HuH-7.5 (cell line): ENCODE measurements around the gene ZNF280C.
"Not testable (repeated sequence)": the region's sequence is repeated elsewhere in the genome, so short reads cannot be mapped to it uniquely, and the experiment has no call there.

Experiments used
- DNase-seq: peaks from one replicate; pipeline ENCODE4 v3.0.0; 2011; ENCODE audit warnings: low spot score

The ZNF280C gene

GRCh38 chrX:130261296-130261893 lies 7.3 kb downstream of the ZNF280C start:
- no peak for DNase-seq

- no peak for DNase-seq
Observed at GRCh38 chrX:130260316-130260715, 8.4 kb downstream of the ZNF280C start.

DNA sequence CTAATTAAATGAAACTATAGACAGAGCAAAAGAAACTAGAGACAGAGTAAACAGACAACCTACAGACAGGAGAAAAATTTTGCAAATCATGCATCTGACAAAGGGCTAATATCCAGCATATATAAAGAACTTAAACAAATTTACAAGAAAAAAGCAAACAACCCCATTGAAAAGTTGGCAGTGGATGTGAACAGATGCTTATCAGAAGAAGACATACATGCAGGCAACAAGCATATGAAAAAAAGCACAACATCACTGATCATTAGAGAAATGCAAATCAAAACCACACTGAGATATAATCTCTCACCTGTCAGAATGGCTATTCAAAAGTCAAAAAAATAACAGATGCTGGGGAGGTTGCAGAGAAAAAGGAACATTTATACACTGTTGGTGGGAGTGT lies 14.8 kb downstream of the ZNF280C start:
- DNase-seq: no peak

GRCh38 chrX:130251671-130252070 lies 17.0 kb downstream of the ZNF280C start:
- DNase-seq: no peak

DNA sequence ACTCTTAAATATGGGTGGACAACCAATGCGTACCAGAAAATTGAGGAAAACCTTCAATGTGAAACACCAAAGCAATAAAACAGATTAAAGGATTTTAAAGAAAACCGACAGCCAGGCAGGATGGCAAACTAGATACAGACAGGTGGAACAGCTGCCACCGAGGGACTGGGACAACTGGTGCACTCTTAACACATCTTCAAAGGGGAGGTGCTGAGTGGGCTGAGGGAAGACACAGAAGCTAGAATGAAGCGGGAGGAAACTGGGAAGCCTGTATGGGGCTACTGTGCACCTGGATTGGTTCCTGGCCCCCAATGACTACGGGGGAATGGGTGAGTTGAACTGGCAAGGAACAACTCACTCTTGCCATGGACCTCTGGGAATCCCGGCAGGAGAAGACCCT lies 20.7 kb downstream of the ZNF280C start:
- DNase-seq: no peak

- DNase-seq: no peak
Observed at GRCh38 chrX:130246084-130246483, 22.6 kb downstream of the ZNF280C start.

- no peak for DNase-seq
Observed at GRCh38 chrX:130245441-130245840, 23.3 kb downstream of the ZNF280C start.

DNA sequence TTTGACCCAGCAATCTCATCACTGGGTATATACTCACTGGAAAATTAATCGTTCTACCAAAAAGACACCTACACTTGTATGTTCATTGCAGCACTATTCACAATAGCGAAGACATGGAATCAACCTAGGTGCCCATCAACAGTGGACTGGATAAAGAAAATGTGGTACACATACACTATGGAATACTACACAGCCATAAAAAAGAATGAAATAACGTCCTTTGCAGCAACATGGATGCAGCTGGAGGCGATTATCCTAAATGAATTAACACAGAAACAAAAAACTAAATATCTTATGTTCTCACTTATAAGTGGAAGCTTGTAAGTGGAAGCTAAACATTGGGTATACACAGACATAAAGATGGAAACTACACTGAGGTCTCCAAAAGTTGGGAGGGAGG lies 37.5 kb downstream of the ZNF280C start:
- DNase-seq: not testable (repeated sequence)

DNA sequence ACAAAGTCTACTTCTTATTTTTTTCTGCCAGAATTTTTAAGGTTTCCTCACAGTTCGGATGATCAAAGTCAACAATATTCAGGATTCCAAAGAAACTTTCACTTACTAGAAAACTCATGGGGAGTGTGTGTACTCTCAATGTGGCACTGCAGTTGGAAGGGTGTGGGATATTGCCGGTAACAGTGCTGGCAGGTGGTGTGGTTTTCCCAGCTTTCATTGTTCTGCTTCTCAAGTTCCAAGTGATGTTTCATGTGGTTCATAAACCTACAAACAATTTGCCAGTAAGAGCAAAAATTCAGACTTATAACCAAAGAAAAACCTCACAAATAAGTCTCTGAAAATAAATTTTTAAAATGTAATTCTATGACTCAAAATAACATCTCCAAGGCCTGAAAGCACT lies 39.8 kb downstream of the ZNF280C start:
- no peak for DNase-seq

DNA sequence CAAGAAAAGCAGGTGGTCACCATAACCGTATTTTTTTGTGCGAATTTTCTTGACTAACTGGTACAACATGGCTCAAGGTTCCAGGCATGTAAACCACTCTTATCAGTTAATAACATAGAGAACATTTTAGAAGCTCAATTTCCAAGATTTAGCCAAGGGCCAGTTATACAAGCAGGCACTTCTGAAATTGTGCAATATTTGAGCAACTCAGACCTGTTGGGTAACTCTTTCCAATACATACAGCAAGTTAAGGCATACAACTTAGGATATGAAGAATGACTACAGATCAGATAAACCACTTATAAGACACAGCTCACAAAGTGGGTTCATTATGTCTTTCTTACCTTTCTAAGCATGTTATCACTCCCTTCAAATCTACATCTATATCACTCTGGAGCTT lies 43.9 kb downstream of the ZNF280C start:
- DNase-seq: no peak

DNA sequence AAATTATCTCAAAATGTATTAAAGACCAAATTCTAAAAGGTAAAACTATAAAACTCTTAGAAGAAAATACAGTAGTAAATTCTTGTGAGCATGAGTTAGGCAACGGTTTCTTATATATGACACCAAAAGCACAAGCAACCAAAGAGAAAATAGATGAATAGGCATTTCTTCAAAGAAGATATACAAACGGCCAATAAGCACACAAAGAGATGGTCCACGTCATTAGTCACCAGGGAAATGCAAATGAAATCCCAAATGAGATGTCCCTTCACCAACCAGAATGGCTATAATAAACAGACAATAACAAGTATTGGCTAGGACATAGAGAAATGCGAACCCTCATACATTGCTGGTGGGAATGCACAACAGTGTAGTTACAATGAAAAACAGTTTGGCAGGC lies 52.4 kb downstream of the ZNF280C start:
- DNase-seq: no peak

DNA sequence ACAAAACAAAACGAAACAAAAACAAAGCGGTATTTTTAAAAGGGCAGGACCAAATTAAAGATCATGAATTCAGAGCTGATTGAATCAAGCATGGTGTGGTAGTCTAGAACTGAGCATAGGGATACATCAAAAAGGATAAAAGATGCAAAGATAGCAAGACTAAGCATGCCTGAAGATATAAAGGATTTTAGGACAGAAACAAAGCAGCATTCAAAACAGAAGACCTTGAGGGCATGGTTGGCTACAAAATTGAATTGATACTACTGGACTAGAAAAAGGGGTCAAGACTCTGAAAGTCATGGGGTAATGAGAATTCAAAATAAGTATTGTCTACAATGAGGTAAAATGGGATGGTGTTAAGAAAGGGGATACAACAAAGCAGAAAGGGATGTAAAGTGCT lies 55.3 kb downstream of the ZNF280C start:
- DNase-seq: no peak

DNA sequence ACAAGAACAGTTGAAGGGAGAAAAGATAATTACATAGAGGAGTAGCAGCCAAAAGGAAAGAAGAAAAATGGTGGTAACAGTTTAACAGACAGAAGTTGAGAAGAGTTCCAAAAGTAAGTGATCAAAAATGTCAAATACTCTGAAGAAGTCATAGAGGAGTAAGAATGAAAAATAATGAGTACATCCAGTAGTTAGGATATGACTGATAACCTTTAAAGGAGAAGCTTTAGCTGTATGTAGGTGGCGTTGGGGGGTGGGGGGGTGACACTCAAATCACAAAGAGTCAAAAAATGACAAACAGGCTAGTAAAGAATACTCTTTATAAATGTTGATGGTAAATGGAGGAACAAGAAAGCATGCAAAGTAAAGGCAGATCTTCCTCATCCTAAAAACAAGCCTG lies 56.3 kb downstream of the ZNF280C start:
- no peak for DNase-seq

DNA sequence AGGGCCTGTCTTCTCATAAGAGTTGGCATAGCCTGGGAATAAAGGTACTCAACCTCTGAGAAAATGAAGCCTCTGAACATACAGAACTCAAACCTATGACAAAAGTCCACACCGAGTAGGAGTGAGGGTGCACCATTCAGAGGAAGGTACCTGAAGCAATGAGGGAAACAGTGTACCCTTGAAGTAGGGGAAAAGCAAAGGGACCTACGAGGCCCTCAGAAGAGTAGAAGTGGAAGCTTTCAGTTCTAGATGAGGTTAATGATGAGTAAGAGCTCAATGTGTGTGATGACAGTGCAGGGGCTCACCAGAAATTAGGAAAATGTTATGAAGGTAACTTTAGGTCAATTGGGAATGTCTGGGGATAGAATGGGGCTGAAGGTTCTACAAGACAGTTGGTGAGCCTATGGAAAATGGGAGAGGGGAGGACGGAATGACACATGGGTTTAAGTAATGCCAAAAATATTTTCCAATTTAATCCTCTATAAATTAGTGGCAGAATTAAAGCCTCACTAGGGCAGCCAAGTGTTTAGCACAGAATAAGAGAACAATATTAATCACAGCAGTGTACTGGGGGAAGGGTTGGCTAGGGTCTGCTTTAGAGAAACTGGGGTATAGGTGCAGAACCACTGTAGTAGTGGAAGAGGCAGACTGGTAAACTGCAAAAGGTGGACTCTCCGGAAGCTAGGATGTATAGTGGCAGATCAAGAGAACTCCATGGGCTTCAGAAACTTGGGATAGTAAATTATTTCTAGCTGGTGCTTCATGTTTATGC lies 57.1 kb downstream of the ZNF280C start:
- DNase-seq: no peak

- no peak for DNase-seq
Observed at GRCh38 chrX:130204647-130205046, 64.1 kb downstream of the ZNF280C start.

DNA sequence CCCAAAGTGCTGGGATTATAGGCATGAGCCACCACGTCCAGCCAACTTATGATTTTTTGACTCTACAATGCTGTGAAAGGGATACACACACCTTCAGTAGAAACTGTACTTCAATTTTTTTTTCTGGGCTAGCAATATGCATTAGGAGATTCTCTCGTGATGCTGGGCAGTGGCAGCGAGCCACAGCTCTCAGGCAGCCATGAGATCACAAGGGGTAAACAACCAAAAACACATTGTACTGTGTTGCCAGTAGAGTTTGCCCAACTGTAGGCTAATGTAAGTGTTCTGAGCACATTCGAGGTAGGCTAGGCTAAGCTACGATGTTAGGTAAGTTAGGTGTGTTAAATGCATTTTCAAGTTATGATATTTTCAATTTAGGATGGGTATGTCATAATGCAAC lies 71.2 kb downstream of the ZNF280C start:
- DNase-seq: no peak

GRCh38 chrX:130196466-130196865 lies 72.2 kb downstream of the ZNF280C start:
- DNase-seq: no peak

- no peak for DNase-seq
Observed at GRCh38 chrX:130190801-130191200, 77.9 kb downstream of the ZNF280C start.

GRCh38 chrX:130186651-130187050 lies 82.0 kb downstream of the ZNF280C start:
- DNase-seq: no peak

GRCh38 chrX:130184857-130185256 lies 83.8 kb downstream of the ZNF280C start:
- no peak for DNase-seq

DNA sequence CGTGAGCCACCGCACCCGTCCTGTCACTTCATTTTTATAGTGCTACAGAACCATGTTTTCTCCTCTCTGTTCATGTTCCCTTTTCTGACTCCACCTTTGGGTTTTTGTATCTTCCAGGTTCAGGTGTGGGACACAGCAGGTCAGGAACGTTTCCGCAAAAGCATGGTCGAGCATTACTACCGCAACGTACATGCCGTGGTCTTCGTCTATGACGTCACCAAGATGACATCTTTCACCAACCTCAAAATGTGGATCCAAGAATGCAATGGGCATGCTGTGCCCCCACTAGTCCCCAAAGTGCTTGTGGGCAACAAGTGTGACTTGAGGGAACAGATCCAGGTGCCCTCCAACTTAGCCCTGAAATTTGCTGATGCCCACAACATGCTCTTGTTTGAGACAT lies 84.5 kb downstream of the ZNF280C start:
- no peak for DNase-seq

DNA sequence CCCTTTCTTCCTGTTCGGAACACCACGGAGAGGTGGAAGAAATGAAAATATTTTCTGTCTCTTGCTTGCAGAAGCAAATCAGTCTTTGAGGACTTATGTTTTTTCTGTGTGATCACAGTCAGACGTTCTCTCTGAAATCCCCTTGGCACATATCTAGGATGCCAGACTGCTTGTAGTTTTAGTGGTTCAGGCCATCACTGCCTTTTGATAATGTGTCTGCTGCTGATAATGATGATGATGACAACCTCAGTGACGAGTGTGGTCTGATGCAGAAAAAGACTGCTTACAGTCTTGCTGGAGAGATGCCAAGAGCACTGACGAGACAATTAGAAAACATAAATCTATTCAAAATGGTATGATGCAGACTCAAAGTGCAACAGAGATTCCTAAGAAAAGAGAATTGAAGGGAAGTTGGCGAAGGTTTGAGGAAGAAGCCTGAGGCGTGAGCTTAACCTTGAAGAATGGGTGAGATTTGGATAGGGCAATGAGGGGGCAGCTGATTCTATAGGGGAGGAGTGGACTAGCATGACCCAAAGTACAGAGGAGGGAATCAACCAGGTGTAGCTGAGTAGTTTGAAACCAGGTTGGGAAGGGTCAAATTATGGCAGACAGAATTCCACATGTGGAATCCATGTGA lies 89.0 kb downstream of the ZNF280C start:
- DNase-seq: no peak

- DNase-seq: no peak
Observed at GRCh38 chrX:130179170-130179569, 89.5 kb downstream of the ZNF280C start.

GRCh38 chrX:130176942-130177341 lies 91.8 kb downstream of the ZNF280C start:
- no peak for DNase-seq
